HEK293T (cell line): ENCODE measurements around the gene ADGRB2.

Source experiments
- ARNT ChIP-seq: fragments of 450-650 bp; IDR thresholded peaks from 2 replicates; pipeline ENCODE4 v1.6.1; 2017; ENCODE audit warnings: mild to moderate bottlenecking
- CTBP1 ChIP-seq: fragments of 450-650 bp; IDR thresholded peaks from 2 replicates; pipeline ENCODE4 v1.6.1; 2016; ENCODE audit warnings: borderline replicate concordance
- ELF4 ChIP-seq: fragments of 450-650 bp; IDR thresholded peaks from 2 replicates; pipeline ENCODE4 v1.6.1; 2017; ENCODE audit warnings: antibody characterized with exemption
- FOXK2 ChIP-seq: fragments of 450-650 bp; IDR thresholded peaks from 2 replicates; pipeline ENCODE4 v1.6.1; 2016; ENCODE audit warnings: mild to moderate bottlenecking
- FOXM1 ChIP-seq: fragments of 450-650 bp; IDR thresholded peaks from 2 replicates; pipeline ENCODE4 v1.6.1; 2017; ENCODE audit warnings: mild to moderate bottlenecking, borderline replicate concordance
- HDGF ChIP-seq: fragments of 450-650 bp; IDR thresholded peaks from 2 replicates; pipeline ENCODE4 v1.6.1; 2017; ENCODE audit warnings: antibody characterized with exemption, borderline replicate concordance
- NFRKB ChIP-seq: fragments of 450-650 bp; IDR thresholded peaks from 2 replicates; pipeline ENCODE4 v1.6.1; 2016; ENCODE audit warnings: mild to moderate bottlenecking, moderate library complexity
- SP1 ChIP-seq: fragments of 450-650 bp; IDR thresholded peaks from 2 replicates; pipeline ENCODE4 v1.6.1; 2017
- SUZ12 ChIP-seq: fragments of 450-650 bp; IDR thresholded peaks from 2 replicates; pipeline ENCODE4 v1.6.1; 2016; ENCODE audit warnings: mild to moderate bottlenecking
- TARDBP ChIP-seq: fragments of 450-650 bp; IDR thresholded peaks from 2 replicates; pipeline ENCODE4 v1.6.1; 2016
- ZNF384 ChIP-seq: fragments of 450-650 bp; IDR thresholded peaks from 2 replicates; pipeline ENCODE4 v1.6.1; 2016
- TF ChIP-seq, protein P1 (sequence below): fragments of 450-650 bp; IDR thresholded peaks from 2 replicates; pipeline ENCODE4 v1.6.1; 2016

GRCh38 chr1:31725777-31726535, 38.2 kb downstream of the ADGRB2 start:
- TF ChIP-seq ARNT, result no peak
- TF ChIP-seq HDGF, result no peak
- no peak for TF ChIP-seq CTBP1
- no peak for TF ChIP-seq NFRKB
- no peak for TF ChIP-seq ELF4
- TF ChIP-seq SUZ12, result no peak
- TF ChIP-seq TARDBP, result no peak
- no peak for TF ChIP-seq SP1
- no peak for TF ChIP-seq FOXK2
- TF ChIP-seq, protein P1, sequence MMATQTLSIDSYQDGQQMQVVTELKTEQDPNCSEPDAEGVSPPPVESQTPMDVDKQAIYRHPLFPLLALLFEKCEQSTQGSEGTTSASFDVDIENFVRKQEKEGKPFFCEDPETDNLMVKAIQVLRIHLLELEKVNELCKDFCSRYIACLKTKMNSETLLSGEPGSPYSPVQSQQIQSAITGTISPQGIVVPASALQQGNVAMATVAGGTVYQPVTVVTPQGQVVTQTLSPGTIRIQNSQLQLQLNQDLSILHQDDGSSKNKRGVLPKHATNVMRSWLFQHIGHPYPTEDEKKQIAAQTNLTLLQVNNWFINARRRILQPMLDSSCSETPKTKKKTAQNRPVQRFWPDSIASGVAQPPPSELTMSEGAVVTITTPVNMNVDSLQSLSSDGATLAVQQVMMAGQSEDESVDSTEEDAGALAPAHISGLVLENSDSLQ, result no peak
- TF ChIP-seq FOXM1, result no peak
- TF ChIP-seq ZNF384, result no peak
